Measurements from ENCODE around the gene UBXN7.

DNA sequence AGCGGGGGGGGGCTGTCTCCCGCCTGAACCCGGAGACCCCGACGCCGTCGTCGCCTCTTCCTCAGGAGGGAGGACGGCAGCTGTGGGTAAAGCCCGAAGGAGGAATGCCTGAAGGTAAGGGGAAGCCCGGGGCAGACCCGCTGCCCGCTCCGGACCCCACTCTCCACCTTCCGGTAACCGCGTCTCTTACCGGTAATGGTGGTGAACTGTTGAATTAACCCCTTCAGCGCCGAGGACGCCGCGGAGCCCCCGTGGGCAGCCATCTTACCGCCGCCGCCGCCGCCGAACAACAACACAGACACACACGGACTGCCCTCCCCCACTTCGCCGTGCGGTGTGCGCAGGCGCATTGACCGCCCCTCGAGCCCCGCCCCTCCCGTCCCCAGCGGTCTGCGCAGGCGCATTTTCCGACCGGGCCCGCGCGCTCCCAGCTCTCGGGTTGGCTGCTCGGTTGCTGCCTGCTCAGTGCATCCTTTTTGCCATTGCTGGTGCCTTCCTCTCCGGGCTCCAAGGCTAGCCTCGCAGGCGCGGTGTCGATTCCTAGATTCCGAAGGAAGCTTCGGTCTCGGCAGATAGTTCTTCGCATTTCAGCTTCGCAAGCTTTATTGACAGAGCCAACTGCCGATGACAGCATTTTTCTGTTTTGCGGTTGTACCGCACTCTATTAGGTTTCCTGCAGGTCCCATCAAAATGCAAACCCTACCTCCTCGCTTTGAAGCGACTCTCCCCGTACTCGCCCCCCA is at the start of gene UBXN7:
- TF ChIP-seq, protein P1, sequence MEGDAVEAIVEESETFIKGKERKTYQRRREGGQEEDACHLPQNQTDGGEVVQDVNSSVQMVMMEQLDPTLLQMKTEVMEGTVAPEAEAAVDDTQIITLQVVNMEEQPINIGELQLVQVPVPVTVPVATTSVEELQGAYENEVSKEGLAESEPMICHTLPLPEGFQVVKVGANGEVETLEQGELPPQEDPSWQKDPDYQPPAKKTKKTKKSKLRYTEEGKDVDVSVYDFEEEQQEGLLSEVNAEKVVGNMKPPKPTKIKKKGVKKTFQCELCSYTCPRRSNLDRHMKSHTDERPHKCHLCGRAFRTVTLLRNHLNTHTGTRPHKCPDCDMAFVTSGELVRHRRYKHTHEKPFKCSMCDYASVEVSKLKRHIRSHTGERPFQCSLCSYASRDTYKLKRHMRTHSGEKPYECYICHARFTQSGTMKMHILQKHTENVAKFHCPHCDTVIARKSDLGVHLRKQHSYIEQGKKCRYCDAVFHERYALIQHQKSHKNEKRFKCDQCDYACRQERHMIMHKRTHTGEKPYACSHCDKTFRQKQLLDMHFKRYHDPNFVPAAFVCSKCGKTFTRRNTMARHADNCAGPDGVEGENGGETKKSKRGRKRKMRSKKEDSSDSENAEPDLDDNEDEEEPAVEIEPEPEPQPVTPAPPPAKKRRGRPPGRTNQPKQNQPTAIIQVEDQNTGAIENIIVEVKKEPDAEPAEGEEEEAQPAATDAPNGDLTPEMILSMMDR (IDR thresholded peaks at IDR 0.05): no peak
- no peak for TF ChIP-seq ZFX (IDR thresholded peaks at IDR 0.05; ENCODE audit: borderline replicate concordance)
